SK-N-SH treated with all-trans-retinoic acid at 6 μM for 48 hours (cell line): Measurements from ENCODE around the gene RSBN1.
A peak's percentile ranks its signal among the peaks of the same experiment; 100 is the strongest.

ENCODE experiments used
- ATAC-seq: fragments of 200-7000 bp; cut with Tn5 transposase; 3 replicates; pipeline ENCODE4 v1.9.1; 2020; ENCODE audit warnings: mild to moderate bottlenecking, moderate library complexity
- ARNTL ChIP-seq: fragments of 450-650 bp; formaldehyde crosslinking; IDR thresholded peaks from 2 replicates; pipeline ENCODE4 v1.5.0; 2020; ENCODE audit warnings: low read depth, mild to moderate bottlenecking, moderate library complexity, borderline replicate concordance
- BACH2 ChIP-seq: fragments of 250-450 bp; sonication (Bioruptor Pico); IDR thresholded peaks from 2 replicates; pipeline ENCODE4 v1.9.0; 2021; ENCODE audit warnings: mild to moderate bottlenecking, borderline replicate concordance
- CREB5 ChIP-seq: fragments of 250-450 bp; sonication (Bioruptor Pico); IDR thresholded peaks from 2 replicates; pipeline ENCODE4 v1.5.1; 2020; ENCODE audit warnings: low read depth, mild to moderate bottlenecking, moderate library complexity
- CSRNP3 ChIP-seq: fragments of 250-450 bp; sonication (Bioruptor Pico); IDR thresholded peaks from 2 replicates; pipeline ENCODE4 v1.5.1; 2021; ENCODE audit warnings: mild to moderate bottlenecking, moderate library complexity
- ESRRG ChIP-seq: fragments of 250-450 bp; sonication (Bioruptor Pico); IDR thresholded peaks from 2 replicates; pipeline ENCODE4 v1.6.1; 2021; ENCODE audit warnings: mild to moderate bottlenecking
- GLIS3 ChIP-seq: fragments of 250-450 bp; sonication (Bioruptor Pico); IDR thresholded peaks from 2 replicates; pipeline ENCODE4 v1.5.0; 2020; ENCODE audit warnings: mild to moderate bottlenecking, moderate library complexity
- ISL1 ChIP-seq: fragments of 250-450 bp; sonication (Bioruptor Pico); IDR thresholded peaks from 2 replicates; pipeline ENCODE4 v2.1.2; 2022; ENCODE audit warnings: mild to moderate bottlenecking, moderate library complexity
- OSR1 ChIP-seq: fragments of 250-450 bp; sonication (Bioruptor Pico); IDR thresholded peaks from 2 replicates; pipeline ENCODE4 v1.8.0; 2022; ENCODE audit warnings: moderate library complexity, mild to moderate bottlenecking, inconsistent platforms
- PATZ1 ChIP-seq: fragments of 250-450 bp; sonication (Bioruptor Pico); IDR thresholded peaks from 2 replicates; pipeline ENCODE4 v1.8.0; 2020; ENCODE audit warnings: mild to moderate bottlenecking, moderate library complexity, borderline replicate concordance
- POU6F1 ChIP-seq: fragments of 250-450 bp; sonication (Bioruptor Pico); IDR thresholded peaks from 2 replicates; pipeline ENCODE4 v1.8.0; 2021; ENCODE audit warnings: low read depth, mild to moderate bottlenecking, moderate library complexity, borderline replicate concordance
- PPARA ChIP-seq: fragments of 250-450 bp; sonication (Bioruptor Pico); IDR thresholded peaks from 2 replicates; pipeline ENCODE4 v1.5.0; 2020; ENCODE audit warnings: mild to moderate bottlenecking, borderline replicate concordance
- SNAI2 ChIP-seq: fragments of 250-450 bp; sonication (Bioruptor Pico); IDR thresholded peaks from 2 replicates; pipeline ENCODE4 v1.5.0; 2020; ENCODE audit warnings: mild to moderate bottlenecking, moderate library complexity
- TCF4 ChIP-seq: fragments of 250-450 bp; sonication (Bioruptor Pico); IDR thresholded peaks from 2 replicates; pipeline ENCODE4 v1.8.0; 2021; ENCODE audit warnings: mild to moderate bottlenecking, moderate library complexity, borderline replicate concordance
- TOX ChIP-seq: fragments of 250-450 bp; sonication (Bioruptor Pico); IDR thresholded peaks from 2 replicates; pipeline ENCODE4 v1.8.0; 2021; ENCODE audit warnings: mild to moderate bottlenecking, moderate library complexity, borderline replicate concordance
- TSHZ2 ChIP-seq: fragments of 250-450 bp; sonication (Bioruptor Pico); IDR thresholded peaks from 2 replicates; pipeline ENCODE4 v1.5.0; 2020; ENCODE audit warnings: mild to moderate bottlenecking, moderate library complexity
- ZFP3 ChIP-seq: fragments of 250-450 bp; sonication (Bioruptor Pico); IDR thresholded peaks from 2 replicates; pipeline ENCODE4 v1.5.0; 2020; ENCODE audit warnings: mild to moderate bottlenecking, moderate library complexity
- ZFP30 ChIP-seq: fragments of 450-650 bp; formaldehyde crosslinking; IDR thresholded peaks from 2 replicates; pipeline ENCODE4 v1.5.0; 2022; ENCODE audit warnings: mild to moderate bottlenecking, moderate library complexity
- ZNF565 ChIP-seq: fragments of 450-650 bp; formaldehyde crosslinking; conservative IDR thresholded peaks from 2 replicates; pipeline ENCODE4 v1.5.0; 2020; ENCODE audit warnings: low read depth, mild to moderate bottlenecking, moderate library complexity
- ZNF70 ChIP-seq: fragments of 450-650 bp; formaldehyde crosslinking; IDR thresholded peaks from 2 replicates; pipeline ENCODE4 v1.5.0; 2020; ENCODE audit warnings: mild to moderate bottlenecking, moderate library complexity
- ZNF8 ChIP-seq: fragments of 450-650 bp; formaldehyde crosslinking; IDR thresholded peaks from 2 replicates; pipeline ENCODE4 v1.5.0; 2020; ENCODE audit warnings: mild to moderate bottlenecking, moderate library complexity

The RSBN1 gene

GRCh38 chr1:113809670-113810602, 2.3 kb downstream of the RSBN1 start (continued):
- no peak for TF ChIP-seq PATZ1 (CRISPR knock-in tag)
- TF ChIP-seq TSHZ2 (CRISPR knock-in tag), result no peak
- TF ChIP-seq ZNF8 (CRISPR knock-in tag), result no peak
- TF ChIP-seq ZFP30 (CRISPR knock-in tag), result no peak
- TF ChIP-seq TOX (CRISPR knock-in tag), result no peak
- TF ChIP-seq ZNF70, result no peak
- TF ChIP-seq OSR1 (CRISPR knock-in tag), result no peak
- TF ChIP-seq ARNTL (CRISPR knock-in tag), result no peak
- TF ChIP-seq GLIS3, result no peak
- TF ChIP-seq SNAI2 (CRISPR knock-in tag), result no peak
- TF ChIP-seq, all 23 proteins: peak for 0

- ATAC-seq, result no peak
- TF ChIP-seq ISL1 (CRISPR knock-in tag) (no peak), ZNF8 (CRISPR knock-in tag) (peak; percentile 97)
- TF ChIP-seq, all 23 proteins: peak for 1
Measured at GRCh38 chr1:113808450-113809195, 3.7 kb downstream of the RSBN1 start.

GRCh38 chr1:113805639-113806038, 6.6 kb downstream of the RSBN1 start:
- ATAC-seq, result no peak
- TF ChIP-seq TSHZ2 (CRISPR knock-in tag) (no peak), CSRNP3 (no peak), ESRRG (CRISPR knock-in tag) (no peak), PPARA (CRISPR knock-in tag) (no peak), CREB5 (CRISPR knock-in tag) (no peak), ARNTL (CRISPR knock-in tag) (no peak), BACH2 (CRISPR knock-in tag) (no peak), PATZ1 (CRISPR knock-in tag) (no peak), ZNF8 (CRISPR knock-in tag) (no peak), ZNF565 (no peak), POU6F1 (CRISPR knock-in tag) (no peak), ISL1 (CRISPR knock-in tag) (no peak), ZNF70 (no peak), SNAI2 (CRISPR knock-in tag) (no peak), TOX (CRISPR knock-in tag) (no peak), GLIS3 (no peak), TCF4 (CRISPR knock-in tag) (no peak), ZFP30 (CRISPR knock-in tag) (no peak), ZFP3 (CRISPR knock-in tag) (no peak)
